GM21737 (cell line): Measurements from ENCODE around the gene PYROXD2.

ENCODE experiments used
- ATAC-seq: cut with Tn5 transposase; IDR thresholded peaks from one replicate; pipeline ENCODE4 v1.9.1; 2021; ENCODE audit warnings: mild to moderate bottlenecking, moderate library complexity; ENCODE audit not compliant: unreplicated experiment

PYROXD2 gene

GRCh38 chr10:98340261-98340939, 74.6 kb downstream of the PYROXD2 start:
- peak; percentile 47 for ATAC-seq

DNA sequence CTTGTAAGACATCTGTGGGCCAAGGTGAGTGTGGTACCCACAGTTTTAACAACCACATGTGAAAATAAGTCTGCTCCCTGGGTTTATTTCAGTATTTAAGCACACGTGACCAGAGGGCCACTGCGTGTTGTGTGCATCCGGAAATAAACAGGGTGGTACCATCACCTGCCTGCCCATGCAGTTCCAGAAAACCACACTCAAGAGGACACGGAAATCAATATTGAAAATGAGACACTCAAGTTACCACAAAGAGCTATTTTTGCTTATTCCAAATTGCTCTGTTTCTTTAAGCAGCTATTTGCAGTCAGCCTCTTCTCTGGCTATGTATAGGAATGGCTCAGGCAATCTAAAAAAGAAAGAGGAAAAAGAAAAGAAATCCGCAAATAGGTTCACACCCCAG, 75.2 kb downstream of the PYROXD2 start:
- peak; percentile 92 for ATAC-seq

DNA sequence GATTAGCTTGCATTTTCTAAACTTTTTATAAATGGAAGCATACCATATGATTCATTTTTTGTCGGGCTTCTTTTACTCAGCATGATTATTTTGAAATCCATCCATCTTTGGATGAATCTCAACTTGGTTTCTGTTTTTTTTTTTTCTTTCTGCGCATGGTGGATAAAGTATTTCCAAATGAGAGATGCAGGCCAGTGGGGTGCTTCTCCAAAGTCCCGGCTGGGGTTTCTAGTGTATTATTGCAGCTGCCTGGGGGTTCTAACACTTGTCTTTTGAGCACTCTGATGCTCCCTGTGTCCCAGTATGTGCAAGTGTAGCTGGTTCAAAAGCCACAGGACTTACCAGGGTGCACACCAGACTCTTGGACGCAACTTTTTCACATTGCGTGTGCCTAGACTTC, 76.1 kb downstream of the PYROXD2 start:
- no peak for ATAC-seq

DNA sequence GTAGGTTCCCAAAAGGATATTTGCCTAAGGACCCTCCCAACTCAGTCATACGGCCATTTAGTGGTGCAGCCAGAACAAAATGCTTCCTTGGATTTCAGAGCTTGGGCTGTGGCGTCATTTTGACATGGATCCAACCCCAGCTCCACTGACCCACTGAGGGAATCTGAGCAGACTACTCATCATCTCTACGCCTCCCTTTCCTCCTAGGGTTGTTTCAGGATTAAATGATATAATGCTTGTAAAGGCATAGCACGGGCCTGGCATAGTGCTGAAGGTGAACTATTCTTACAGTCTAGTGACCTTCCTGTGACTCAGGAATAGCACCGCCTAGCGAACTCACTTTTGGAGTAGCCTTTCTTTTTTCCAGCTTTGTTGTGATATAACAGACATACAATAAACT, 76.7 kb downstream of the PYROXD2 start:
- no peak for ATAC-seq

- ATAC-seq = no peak
These were observed 77.5 kb downstream of the PYROXD2 start for GRCh38 chr10:98337484-98337883.
